Measurements from ENCODE around the gene RHEX. TPM values are rescaled to one million over a fixed set of nuclear protein-coding genes. Genes with fewer than 3 reads are reported as not detected.
"Not testable (repeated sequence)": the region's sequence is repeated elsewhere in the genome, so short reads cannot be mapped to it uniquely, and the experiment has no call there.

RHEX gene, protein sequence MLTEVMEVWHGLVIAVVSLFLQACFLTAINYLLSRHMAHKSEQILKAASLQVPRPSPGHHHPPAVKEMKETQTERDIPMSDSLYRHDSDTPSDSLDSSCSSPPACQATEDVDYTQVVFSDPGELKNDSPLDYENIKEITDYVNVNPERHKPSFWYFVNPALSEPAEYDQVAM
- not detected in 2 replicates for total RNA-seq

DNA sequence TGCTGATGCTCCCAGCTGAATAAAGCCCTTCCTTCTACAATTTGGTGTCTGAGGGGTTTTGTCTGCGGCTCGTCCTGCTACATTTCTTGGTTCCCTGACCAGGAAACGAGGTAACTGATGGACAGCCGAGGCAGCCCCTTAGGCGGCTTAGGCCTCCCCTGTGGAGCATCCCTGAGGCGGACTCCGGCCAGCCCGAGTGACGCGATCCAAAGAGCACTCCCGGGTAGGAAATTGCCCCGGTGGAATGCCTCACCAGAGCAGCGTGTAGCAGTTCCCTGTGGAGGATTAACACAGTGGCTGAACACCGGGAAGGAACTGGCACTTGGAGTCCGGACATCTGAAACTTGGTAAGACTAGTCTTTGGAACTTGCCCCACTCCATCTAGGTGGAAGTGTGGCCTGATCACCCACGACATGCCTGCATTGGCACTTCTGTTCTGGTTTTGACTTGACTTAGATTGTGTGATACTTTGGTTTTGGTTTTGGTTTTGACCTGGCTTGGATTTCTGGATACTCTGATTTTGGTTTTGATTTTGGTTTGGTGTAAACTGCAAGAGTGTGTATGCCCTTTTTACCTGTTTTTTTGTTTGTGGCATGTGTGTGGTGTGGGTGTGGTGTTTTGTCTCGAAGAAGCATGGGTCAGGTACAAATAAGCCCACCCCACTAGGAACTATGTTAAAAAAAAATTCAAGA is at the start of gene RHEX:
Gene RHEX, plus strand, starts transcription at position 255 of the 692 bp plus-strand sequence. CDS start 44,656 bp downstream, outside the sequence.
- intact Hi-C loops (cut with micrococcal nuclease) = not testable (repeated sequence)

DNA sequence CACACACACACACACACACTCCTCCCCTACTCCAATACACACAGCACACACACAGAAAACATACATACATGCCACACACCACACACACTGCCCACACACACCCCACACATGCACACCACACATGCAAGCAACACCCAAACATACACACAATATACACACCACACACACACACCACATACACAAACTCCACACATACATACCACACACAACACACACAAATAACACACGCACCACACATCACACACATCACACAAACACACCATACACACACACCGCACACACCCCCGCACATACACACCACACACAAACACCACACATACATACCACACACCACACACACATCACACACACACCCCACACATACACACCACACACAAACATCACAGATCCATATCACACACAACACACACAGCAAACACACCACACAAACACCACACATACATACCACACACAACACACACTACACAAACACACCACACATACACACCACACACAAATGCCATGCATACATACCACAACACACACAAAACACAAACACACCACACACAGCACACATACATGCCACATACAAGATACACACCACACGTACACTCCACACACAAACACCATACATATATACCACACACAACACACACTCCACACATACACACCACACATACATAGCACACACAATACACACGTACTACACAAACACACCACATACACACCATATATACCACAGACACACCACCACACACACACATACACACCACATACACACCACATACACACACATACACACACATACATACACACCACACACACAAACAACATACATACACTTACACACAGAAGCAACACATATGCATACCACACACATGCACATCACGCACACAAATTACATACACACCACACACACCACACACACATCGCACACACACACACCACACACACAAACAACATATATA is 48.8 kb upstream of the RHEX start:
- intact Hi-C loops (cut with micrococcal nuclease) = no loop called here

- intact Hi-C loops (cut with micrococcal nuclease) = no loop called here
Observed at GRCh38 chr1:206004826-206005225, 48.1 kb upstream of the RHEX start.

DNA sequence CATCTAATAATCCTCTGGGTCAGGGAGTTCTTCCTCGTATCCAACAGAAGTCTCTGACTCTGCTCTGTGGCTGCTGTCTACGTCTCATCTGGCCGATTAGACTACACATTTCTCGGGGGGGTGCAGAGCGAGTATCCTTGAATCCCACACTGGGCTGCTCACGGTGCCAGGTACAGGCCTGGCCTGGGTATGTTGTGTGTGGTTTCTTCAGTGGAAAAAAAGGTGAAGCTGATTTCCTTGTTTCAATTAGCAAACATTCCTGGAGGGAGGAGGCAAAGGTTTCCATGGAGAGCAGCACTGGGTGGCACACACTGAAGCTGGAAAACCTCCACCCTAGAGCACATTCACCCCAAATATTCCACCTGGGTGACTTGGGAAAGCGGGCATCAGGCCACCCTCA is 47.7 kb upstream of the RHEX start:
- intact Hi-C loops (cut with micrococcal nuclease) = no loop called here

DNA sequence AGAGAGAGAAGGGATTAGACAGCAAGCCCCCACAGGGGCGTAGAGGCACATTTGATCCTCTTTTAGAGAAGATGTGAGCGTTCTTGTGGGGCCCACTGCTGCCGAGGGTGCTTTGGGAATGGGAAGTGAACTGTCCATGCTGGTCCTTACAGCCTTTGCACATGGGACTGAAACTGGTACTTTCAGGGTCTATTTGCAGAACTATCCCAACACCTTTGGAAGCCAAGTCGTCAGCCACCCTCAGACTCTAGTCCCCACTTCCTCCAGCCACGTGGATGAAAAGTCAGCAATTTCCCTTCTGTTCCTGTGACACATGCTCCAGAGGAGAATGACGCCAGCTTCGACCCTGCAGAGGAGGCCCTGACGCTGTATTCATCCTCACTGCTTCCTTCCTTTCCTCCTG is 47.2 kb upstream of the RHEX start:
- intact Hi-C loops (cut with micrococcal nuclease) = no loop called here

DNA sequence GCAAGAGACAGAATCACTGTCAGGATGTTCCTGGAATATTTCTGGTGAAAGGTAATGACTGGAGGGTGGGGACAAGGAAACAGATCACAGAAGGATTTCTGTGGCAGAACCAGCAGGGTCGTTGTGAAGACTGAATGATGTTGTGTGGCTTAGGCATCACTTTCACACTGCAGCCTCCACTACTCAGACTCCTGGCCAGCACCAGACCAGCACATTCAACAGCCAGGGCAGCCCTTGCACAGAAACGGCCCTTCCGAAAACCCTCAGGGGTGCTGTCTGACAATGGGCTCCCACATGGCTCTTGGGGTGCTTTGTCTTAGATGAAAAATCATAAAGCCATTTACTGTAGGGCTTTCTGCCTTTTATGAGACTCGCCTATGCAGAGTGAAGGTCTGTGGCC is 46.0 kb upstream of the RHEX start:
- intact Hi-C loops (cut with micrococcal nuclease) = no loop called here

DNA sequence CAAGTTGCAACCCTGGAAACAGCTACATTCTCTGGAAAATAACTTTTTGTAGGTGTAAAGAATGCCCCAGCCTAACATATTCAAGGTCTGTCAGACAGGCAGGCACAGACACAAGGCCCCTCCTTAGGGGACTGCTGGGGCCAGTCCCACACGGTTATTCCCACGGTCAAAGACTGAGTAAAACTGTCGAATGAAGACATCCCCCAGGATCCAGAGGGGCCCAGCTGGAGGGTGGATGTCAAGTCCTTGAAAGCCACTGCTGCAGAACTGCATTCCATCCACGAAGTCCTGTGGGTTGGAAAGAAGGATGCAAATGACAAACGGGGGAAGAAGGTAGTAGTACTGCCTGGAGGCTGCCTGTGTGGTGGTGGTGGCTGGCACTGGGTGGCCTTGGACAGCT is 42.9 kb upstream of the RHEX start:
- intact Hi-C loops (cut with micrococcal nuclease) = no loop called here

GRCh38 chr1:206011057-206011456 is 41.9 kb upstream of the RHEX start:
- intact Hi-C loops (cut with micrococcal nuclease) = no loop called here

DNA sequence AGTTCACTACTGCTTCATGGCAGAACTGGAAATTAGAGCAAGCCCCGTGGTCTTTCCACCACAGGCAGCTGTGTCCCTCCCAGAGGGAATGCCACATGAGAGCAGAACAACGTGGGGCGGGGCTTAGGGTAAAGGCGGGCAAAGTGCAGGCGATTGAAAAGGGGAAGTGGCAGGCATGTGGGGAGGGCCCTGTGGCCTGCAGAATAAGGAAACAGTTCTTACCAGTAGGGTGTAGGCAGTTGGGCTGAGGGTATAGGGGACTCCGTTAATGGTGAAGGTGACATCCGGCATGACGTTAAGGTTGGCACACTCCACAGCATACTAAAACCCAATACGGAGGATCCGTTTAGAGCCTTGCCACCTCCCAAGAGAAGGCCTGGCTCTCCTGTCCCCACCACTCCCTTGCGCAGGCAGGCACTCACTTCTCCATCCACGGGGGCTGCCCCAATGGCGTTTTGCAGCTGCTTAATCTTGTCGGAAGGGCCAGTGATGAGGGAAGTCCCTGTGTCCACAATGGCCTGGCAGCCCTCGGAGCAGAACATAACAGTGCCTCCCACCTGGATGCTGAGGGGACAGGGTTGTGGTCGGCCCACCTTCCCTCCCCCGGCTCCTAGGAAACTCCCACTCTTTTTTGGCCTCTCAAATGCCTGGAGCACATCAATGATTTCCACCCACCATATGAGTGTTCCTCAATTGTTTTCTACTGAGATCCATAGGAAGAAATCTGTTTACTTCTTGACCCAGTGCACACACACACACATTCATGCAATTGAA is 40.7 kb upstream of the RHEX start:
- intact Hi-C loops (cut with micrococcal nuclease) = no loop called here

DNA sequence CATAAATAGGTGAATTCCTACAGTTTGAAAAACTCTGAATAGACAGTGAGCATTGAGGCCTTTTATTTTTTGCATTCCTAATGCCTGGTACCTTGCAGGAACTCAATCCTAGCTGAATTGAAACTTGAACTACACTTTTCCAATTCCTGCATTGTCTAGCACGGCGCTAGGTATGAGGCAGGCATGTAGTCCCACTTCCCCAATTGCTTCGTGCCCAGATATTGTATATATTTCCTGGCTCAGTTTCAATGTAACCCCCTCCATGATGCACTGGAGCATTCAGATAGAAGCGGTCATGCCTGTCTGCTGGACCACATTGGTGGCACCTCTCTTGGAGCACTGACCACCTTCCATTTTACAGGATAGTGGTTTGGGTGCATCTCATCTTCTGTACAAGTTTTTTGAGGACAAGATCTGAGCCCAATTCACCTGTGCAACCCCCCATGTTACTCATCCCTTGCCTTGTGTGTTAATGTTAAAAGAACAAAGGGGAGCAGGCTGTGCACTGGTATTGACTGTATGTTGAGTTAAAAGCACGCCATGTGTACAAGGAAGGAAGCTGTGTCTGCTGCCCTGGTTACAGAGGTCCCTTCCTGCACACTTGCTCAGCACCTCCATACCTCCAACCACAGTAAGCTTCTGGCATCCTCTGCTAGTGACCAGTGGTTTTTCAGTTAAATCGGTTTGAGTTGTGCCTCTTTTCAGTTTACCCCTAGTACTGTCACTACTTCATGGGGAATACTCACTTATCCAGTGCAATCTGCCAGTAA is 39.8 kb upstream of the RHEX start:
- intact Hi-C loops (cut with micrococcal nuclease) = no loop called here

- intact Hi-C loops (cut with micrococcal nuclease) = no loop called here
Observed at GRCh38 chr1:206014601-206015000, 38.4 kb upstream of the RHEX start.

DNA sequence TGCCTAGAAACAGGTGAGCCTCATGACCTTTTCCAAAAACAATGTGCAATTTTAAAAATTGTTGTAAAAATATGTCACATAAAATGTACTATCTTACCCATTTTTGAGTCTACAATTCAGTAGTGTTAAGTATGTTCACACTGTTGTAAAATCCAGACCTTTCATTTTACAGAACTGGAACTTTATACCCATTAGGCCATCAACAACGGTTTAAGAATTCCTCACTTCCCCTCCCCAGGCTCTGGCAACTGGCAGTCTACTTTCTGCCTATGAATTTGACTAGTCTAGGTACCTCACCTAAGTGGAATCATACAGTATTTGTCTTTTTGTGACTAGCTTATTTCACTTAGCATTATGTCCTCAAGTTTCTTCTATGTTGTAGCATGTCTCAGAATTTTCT is 37.9 kb upstream of the RHEX start:
- intact Hi-C loops (cut with micrococcal nuclease) = no loop called here

GRCh38 chr1:206020393-206021007 is 32.5 kb upstream of the RHEX start:
- intact Hi-C loops (cut with micrococcal nuclease) = no loop called here

- intact Hi-C loops (cut with micrococcal nuclease) = no loop called here
Observed at GRCh38 chr1:206021008-206021625, 31.9 kb upstream of the RHEX start.

DNA sequence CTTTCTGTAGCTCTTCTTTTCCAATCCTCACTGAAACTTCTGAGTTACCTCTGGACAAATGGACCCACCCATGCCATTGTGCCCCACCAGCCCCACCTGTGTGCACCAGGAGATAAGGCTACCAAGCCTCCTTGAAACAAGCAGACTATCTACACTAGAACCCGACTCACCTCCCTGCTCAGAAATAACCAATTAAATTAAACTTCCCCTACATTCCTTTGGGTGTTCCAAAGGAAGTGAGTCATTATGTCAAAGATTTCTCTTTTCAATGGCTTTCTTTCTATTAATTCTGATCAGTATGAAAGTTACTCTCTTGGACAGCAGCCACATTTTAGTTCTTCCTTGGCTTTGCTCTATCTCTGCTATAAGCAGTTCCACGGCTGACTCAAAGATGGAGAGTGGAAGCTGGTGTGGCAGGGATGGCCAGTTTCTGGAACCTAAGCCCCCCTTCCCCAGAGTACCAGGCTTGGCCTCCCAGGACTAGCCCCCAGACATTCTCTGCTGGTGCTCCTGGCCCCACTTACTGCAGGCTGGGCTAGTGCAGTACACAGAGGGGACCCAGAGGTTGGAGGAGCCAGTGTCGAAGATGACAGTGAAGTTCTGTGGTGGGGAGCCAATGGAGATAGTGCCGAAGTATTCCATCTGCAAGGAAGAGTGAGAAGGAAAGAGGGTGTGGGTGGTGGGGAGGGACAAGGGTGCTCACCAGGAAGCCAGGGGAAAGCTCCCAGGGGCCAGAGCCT is 31.2 kb upstream of the RHEX start:
- intact Hi-C loops (cut with micrococcal nuclease) = no loop called here

DNA sequence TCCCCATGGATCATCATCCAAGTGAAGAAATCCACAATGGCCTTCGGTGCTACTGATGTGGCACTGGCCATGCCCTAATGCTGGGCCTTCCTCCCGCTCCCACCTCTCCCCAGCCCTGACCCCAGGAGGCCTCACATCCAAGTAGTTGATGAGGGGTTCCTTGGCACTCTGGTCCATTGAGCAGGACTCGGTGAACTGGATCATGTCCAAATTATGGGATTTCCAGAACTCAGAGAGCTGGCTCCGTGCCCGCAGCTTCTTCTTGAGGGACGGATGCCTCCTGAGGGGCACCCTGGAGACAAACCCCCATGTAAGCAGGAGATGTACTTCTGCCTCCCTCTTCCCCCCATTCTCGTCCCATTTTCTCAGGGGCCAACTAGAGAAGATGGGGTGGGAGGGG is 30.2 kb upstream of the RHEX start:
- intact Hi-C loops (cut with micrococcal nuclease) = no loop called here

DNA sequence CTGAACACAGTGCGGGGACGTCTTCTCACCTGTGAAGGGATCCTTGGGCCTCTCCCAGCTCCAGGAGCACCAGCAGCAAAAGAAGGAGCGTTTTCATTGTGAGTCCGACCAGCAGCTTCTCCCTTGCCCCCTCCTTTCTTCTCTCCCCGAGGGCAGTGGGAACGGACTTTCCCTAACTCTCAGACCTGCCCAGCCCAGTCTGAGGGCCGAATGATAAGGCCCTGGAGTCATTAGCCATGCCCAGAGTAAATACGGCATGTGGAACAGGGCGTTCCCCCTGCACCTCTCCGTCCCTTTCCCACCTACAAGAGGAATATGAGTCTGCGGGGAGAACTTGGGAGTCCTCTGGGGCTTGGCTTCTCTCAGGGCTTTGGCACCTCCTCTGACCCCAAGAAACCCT is 29.3 kb upstream of the RHEX start, which contains the start of gene CTSE:
Gene CTSE, minus strand, starts transcription at position 201 of the 400 bp plus-strand sequence. Its CDS starts 104 bp downstream, at position 97.
- intact Hi-C loops (cut with micrococcal nuclease) = no loop called here

GRCh38 chr1:206025283-206025820 is 27.6 kb upstream of the RHEX start:
- intact Hi-C loops (cut with micrococcal nuclease) = no loop called here

DNA sequence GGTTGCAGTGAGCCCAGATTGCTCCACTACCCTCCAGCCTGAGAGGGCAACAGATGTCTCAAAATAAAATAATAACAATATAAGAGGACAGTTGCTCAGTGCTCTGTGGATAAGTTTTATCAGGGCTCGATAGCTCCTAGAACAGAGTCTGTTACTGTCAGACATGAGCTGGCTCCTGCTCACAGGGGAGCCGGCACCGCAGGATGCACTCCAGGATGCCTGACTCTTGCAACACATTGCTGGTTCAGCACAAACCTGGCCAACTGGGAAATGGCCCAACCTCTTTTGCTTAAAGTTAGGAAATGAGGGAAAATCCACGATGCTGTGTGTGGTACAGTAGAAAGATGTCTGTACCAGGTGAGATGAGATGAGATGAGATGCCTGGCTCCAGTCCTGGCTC is 23.5 kb upstream of the RHEX start:
- intact Hi-C loops (cut with micrococcal nuclease) = no loop called here

All from T-helper 2 cell treated with Interferon-gamma antibody and Interleukin-4, amounts not matched to agents 100 ng/mL and 5 ng/mL, for 36 hours (primary cell).